GM13977 (cell line): ENCODE measurements around the gene IDH3G.
"Not testable (repeated sequence)": the region's sequence is repeated elsewhere in the genome, so short reads cannot be mapped to it uniquely, and the experiment has no call there.

Source experiments
- DNase-seq: peaks from one replicate; pipeline ENCODE4 v3.0.0; 2012; ENCODE audit warnings: low spot score
- in situ Hi-C: fragments of 300-500 bp; cut with MboI; formaldehyde crosslinking; loops from one replicate; pipeline ENCODE4 v1.12.0; 2022; ENCODE audit warnings: low sequenced_read_pairs, low pct_unique_long_range_greater_than_20kb, mixed read lengths, inconsistent platforms; ENCODE audit not compliant: unreplicated experiment
- TF ChIP-seq, protein P1 (sequence below): IDR thresholded peaks from 2 replicates; pipeline ENCODE4 v1.5.1; 2012; ENCODE audit warnings: mild to moderate bottlenecking, control low read depth; ENCODE audit not compliant: insufficient read depth; ENCODE audit errors: extremely low read depth, missing control alignments

IDH3G gene

DNA sequence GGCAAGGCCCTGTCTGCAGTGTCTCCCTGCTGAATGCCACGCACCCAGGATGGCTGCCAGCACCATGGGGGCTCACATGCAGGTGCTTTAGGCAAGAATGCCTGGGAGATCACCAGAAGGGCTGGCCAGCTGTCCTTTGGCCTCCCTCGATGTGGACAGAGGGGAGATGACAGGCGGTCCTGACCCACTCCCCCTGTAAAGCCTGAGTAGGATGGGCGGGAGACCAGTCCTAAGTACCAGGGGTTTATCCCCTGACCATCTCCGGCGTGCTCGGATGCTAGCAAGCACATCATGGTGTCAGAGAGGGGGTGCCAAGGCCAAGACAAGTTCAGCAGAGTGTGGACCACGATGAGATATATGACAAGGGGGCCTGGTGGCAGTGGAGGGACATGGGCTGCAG lies 30.9 kb upstream of the IDH3G start:
- TF ChIP-seq, protein P1, sequence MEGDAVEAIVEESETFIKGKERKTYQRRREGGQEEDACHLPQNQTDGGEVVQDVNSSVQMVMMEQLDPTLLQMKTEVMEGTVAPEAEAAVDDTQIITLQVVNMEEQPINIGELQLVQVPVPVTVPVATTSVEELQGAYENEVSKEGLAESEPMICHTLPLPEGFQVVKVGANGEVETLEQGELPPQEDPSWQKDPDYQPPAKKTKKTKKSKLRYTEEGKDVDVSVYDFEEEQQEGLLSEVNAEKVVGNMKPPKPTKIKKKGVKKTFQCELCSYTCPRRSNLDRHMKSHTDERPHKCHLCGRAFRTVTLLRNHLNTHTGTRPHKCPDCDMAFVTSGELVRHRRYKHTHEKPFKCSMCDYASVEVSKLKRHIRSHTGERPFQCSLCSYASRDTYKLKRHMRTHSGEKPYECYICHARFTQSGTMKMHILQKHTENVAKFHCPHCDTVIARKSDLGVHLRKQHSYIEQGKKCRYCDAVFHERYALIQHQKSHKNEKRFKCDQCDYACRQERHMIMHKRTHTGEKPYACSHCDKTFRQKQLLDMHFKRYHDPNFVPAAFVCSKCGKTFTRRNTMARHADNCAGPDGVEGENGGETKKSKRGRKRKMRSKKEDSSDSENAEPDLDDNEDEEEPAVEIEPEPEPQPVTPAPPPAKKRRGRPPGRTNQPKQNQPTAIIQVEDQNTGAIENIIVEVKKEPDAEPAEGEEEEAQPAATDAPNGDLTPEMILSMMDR: no peak
- in situ Hi-C loops: no loop called here
- no peak for DNase-seq

DNA sequence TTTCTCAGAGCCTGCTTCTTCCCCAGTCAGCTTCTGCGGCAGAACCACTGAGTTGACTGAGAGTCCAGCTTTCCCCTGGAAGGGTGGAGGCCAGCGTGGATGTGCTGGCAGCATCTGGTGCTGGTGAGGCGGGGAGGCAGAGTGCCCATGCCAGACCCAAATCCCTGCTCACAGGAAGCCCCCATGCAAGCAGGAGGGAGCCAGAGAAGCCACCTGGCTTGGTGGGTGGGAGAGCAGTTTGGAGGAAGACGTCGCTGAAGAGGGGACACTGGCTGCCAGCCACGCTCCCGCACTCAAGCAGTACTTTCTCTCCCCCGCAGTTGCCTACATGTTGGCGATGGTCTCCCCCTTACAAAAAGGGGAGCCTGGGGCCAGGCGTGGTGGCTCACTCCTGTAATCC lies 30.2 kb upstream of the IDH3G start:
- DNase-seq: no peak
- TF ChIP-seq, protein P1: no peak
- in situ Hi-C loops: no loop called here

DNA sequence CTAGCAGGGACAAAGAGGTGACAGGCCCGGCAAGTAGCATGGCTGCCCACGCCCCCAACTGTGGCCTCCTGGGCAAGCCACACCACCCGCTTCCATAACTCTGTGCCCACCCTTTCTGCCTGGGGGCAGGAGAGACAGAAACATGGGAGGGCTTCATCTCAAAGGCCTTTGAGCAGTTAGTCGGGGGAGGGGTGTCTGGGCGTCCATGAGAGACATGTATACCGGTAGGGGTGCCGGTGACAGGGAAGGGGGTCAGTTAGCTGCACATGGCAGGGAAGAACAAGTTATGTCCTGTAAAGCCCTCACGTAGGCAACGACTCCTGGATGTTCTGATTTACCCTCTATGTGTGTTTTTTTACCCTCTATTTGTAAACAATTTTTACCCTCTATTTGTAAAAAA lies 26.9 kb upstream of the IDH3G start:
- in situ Hi-C loops: no loop called here
- TF ChIP-seq, protein P1: no peak

DNA sequence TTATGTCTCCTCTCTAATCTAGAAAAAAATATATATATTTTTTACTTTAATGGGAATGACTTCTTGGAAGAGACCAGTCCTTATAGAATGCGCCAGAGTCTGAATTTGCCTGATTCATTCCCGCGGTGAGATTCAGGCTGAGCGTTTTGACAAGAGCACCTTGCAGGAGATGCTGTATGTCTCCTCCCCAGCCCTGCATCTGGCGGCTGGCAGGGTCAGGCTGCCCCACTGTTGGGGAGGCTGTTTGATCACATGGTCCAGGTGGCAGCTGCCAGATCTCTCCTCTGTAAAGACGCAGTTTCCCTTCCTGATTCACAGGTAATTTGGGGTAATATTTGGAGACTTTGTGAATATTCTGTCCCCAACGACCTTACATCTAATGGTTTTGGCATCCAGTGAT lies 26.4 kb upstream of the IDH3G start:
- TF ChIP-seq, protein P1: no peak
- no peak for DNase-seq
- in situ Hi-C loops: no loop called here

More for the DNA sequence above, 26.9 kb upstream of the IDH3G start:
- no peak for DNase-seq

DNA sequence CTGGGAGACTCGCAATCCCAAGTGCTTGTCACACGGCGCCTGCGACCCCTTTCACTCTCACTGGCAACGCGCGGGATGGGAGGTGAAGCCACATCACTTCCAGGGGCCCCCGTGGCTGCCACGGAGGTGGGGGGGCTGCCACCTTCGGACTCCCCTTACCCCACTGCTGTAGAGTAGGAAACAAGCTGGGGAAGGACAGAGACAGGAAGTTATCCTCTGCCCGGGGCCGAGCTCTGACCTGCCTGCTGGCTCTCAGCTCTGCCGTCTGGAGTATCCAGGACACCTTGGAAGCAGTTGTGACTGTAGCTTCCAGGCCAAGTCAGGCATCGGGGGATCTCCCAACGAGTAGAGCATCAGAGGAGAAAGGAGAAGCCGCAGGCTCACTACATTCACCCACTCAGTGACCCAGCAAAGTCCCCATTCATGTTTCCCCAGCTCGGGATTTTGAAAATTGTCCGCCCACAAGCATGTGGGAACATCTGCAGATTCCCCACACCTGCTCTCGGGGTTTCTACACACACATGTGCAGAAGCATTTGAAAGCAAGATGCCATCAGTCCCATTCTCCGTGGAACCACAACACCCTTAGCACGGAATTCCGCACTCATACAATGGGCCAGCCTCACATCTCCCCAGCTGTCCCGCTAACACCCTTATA lies 25.3 kb upstream of the IDH3G start:
- TF ChIP-seq, protein P1: no peak
- no peak for DNase-seq
- in situ Hi-C loops: no loop called here

DNA sequence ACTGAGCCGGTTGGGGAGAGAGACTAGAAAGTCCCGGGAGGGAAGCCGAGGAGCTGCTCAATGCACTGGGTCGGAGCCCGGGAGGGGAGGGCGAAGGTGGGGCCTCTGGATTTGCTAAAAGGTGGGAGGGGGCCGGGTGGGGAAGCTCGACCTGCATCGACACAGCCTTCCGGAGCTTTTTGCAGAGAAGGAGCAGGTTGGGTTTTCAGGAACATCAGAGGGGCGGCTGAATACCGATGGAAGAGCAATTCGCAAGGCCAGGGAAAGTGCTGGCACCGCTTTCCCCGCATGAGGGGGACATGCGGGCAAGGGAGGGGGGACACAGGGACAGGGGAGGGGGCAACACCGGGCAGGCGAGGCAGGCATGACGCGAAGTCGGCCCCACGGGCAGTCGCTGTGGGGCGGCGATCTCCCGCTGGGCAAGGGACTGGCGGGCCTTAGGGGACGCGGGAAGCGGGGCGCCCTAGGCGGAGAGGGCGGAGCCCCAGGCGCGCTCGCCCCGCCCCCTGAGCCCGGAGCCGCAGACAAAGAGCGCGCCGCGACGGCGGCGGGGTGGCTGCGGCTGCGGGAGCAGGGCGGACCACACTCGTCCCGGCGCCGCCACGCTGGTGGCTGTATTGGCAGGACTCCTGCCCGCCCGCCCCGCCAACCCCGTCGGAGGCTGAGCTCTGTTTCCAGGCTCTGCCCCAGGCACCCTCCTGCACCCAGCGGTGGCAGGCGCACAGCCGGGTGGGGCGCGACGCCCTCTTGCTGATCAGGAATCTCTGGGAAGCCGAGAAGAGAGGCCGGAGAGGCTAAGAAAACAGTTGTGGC lies 24.6 kb upstream of the IDH3G start:
- in situ Hi-C loops: no loop called here
- no peak for DNase-seq
- TF ChIP-seq, protein P1: no peak

DNA sequence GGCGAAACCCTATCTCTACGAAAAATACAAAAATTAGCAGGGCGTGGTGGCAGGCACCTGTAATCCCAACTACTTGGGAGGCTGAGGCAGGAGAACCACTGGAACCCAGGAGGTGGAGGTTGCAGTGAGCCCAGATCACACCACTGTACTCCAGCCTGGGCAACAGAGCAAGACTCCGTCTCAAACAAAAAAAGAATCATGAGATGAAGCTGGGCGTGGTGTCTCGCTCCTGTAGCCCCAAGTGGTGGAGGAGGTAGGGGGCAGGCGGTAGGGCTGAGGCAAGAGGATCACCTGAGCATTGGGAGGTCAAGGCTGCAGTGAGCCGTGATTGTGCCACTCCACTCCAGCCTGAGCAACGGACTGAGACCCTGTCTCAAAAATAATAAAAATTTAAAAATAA lies 23.9 kb upstream of the IDH3G start:
- DNase-seq, in situ Hi-C loops: not testable (repeated sequence)
